Motor neuron (in vitro differentiated cells): Measurements from ENCODE around the gene ADGB. TPM values are rescaled to one million over a fixed set of nuclear protein-coding genes. Genes with fewer than 3 reads are reported as not detected.

Experiments
- ATAC-seq, 8 experiments: fragments of 200-7000 bp; cut with Tn5 transposase; replicated peaks in 6 of 8; 2 replicates each; pipeline ENCODE4 v1.8.0; 2021; ENCODE audit warnings: mild to moderate bottlenecking in 8 of 8, moderate library complexity in 8 of 8
- H3K27ac ChIP-seq, 2 donors: fragments of 250-450 bp; sonication (Bioruptor Pico); 2 replicates each; pipeline ENCODE4 v1.9.0; 2021; ENCODE audit warnings: antibody characterized with exemption in 2 of 2, mild to moderate bottlenecking in 2 of 2, moderate library complexity in 1 of 2
- H3K4me1 ChIP-seq, 2 donors: fragments of 250-450 bp; sonication (Bioruptor Pico); replicated peaks in 1 of 2; 2 replicates each; pipeline ENCODE4 v1.6.1; 2021; ENCODE audit warnings: antibody characterized with exemption in 2 of 2, mild to moderate bottlenecking in 2 of 2, moderate library complexity in 1 of 2
- H3K4me3 ChIP-seq, 5 donors: fragments of 250-450 bp; sonication (Bioruptor Pico); 2 replicates each; pipeline ENCODE4 v1.9.0; 2021; ENCODE audit warnings: antibody characterized with exemption in 5 of 5, mild to moderate bottlenecking in 5 of 5, moderate library complexity in 4 of 5
- WGBS, 10 experiments: fragments of 450-650 bp; shearing (Covaris generic); methylation state at CpG; one replicate each; pipeline ENCODE4 v1.0.0; 2022; 5-methylcytosine and 5-hydroxymethylcytosine counted together
- in situ Hi-C, 9 experiments: fragments of 400-800 bp; cut with MboI; loops; one replicate each; pipeline ENCODE4 v1.15.0; 2021; ENCODE audit warnings: low sequenced_read_pairs in 9 of 9, low pct_unique_long_range_greater_than_20kb in 2 of 9; ENCODE audit not compliant: unreplicated experiment in 9 of 9
- total RNA-seq, 8 experiments: library from RNA; unstranded; fragments of 300-600 nt; gene quantifications; 2 replicates each; pipeline versions ENCODE4 v1.2.3 to v1.2.4, GENCODE V29; 2022

The ADGB gene
- total RNA-seq, 8 experiments from 2014 or later: 0.05 to 2.9 (median 0.27) TPM; not detected in 1

GRCh38 chr6:146701632-146702031 is 102.9 kb downstream of the ADGB start:
- no peaks in the 10 kb centered on the region for H3K4me1 ChIP-seq
- WGBS, 10 experiments: 17 to 100% (median 65%) methylated on average over 1 to 2 of the region's 2 CpGs; no CpG with 5 or more reads in 1 of the 10 experiments
- in situ Hi-C loops: loop anchor here in 1 of 9 experiments (25.0 kb wide), 1 partner anchor 664 kb away; the partner anchor contains the start of gene GRM1
- ATAC-seq: no peak
- H3K4me3 ChIP-seq: no peak overlapping the region
- H3K27ac ChIP-seq: no peak overlapping the region

- Histone ChIP-seq H3K4me3 (no peak overlapping the region), H3K27ac (no peak overlapping the region), H3K4me1 (no peaks in the 10 kb centered on the region)
- WGBS, 10 experiments: 0 to 57% (median 20%) methylated on average over 1 to 2 of the region's 2 CpGs; no CpG with 5 or more reads in 1 of the 10 experiments
- no peak for ATAC-seq
- in situ Hi-C loops: loop anchor here in 1 of 9 experiments (25.0 kb wide), 1 partner anchor 672 kb away; the partner anchor contains the start of gene GRM1
Measured at GRCh38 chr6:146709036-146709622, 110.4 kb downstream of the ADGB start.

GRCh38 chr6:146719387-146719786 is 120.6 kb downstream of the ADGB start:
- peak in 1 of 8 experiments; percentile 27 for ATAC-seq
- no peaks in the 10 kb centered on the region for H3K4me1 ChIP-seq
- in situ Hi-C loops: loop anchor here in 1 of 9 experiments (25.0 kb wide), 1 partner anchor 682 kb away; the partner anchor contains the start of gene GRM1
- 17 to 93% (median 54%) methylated on average over 1 to 4 of the region's 4 CpGs; no CpG with 5 or more reads in 3 of the 10 experiments for WGBS, 10 experiments
- H3K27ac ChIP-seq: no peak overlapping the region
- H3K4me3 ChIP-seq: no peak overlapping the region

GRCh38 chr6:146739696-146740095 is 140.9 kb downstream of the ADGB start:
- H3K27ac ChIP-seq: no peak overlapping the region
- in situ Hi-C loops: no loop called here
- no peak for ATAC-seq
- no peak overlapping the region for H3K4me3 ChIP-seq
- 0 to 100% (median 41%) methylated on average over 1 to 3 of the region's 3 CpGs for WGBS, 10 experiments
- no peaks in the 10 kb centered on the region for H3K4me1 ChIP-seq

GRCh38 chr6:146741609-146742008 is 142.8 kb downstream of the ADGB start:
- in situ Hi-C loops: no loop called here
- Histone ChIP-seq H3K27ac (no peak overlapping the region), H3K4me1 (no peaks in the 10 kb centered on the region), H3K4me3 (no peak overlapping the region)
- no peak for ATAC-seq

GRCh38 chr6:146753306-146753705 is 154.5 kb downstream of the ADGB start:
- no peaks in the 10 kb centered on the region for H3K4me1 ChIP-seq
- 41 to 93% (median 77%) methylated on average over 2 of the region's 2 CpGs for whole genome bisulfite sequencing, 10 experiments
- no peak overlapping the region for H3K27ac ChIP-seq
- in situ Hi-C loops: no loop called here
- ATAC-seq: no peak
- H3K4me3 ChIP-seq: no peak overlapping the region

GRCh38 chr6:146767632-146768031 is 168.9 kb downstream of the ADGB start:
- in situ Hi-C loops: no loop called here
- ATAC-seq: no peak
- Histone ChIP-seq H3K4me3 (no peak overlapping the region), H3K27ac (no peak overlapping the region), H3K4me1 (no peaks in the 10 kb centered on the region)
- WGBS, 10 experiments: 78 to 100% (median 92%) methylated on average over 1 of the region's 1 CpG; no CpG with 5 or more reads in 6 of the 10 experiments

- no peak overlapping the region for H3K27ac ChIP-seq
- H3K4me3 ChIP-seq: no peak overlapping the region
- H3K4me1 ChIP-seq: no peaks in the 10 kb centered on the region
- in situ Hi-C loops: no loop called here
- no peak for ATAC-seq
- 50 to 100% (median 86%) methylated on average over 2 of the region's 2 CpGs; no CpG with 5 or more reads in 3 of the 10 experiments for WGBS, 10 experiments
Measured at GRCh38 chr6:146768722-146769121, 169.9 kb downstream of the ADGB start.

- Histone ChIP-seq H3K27ac (no peak overlapping the region), H3K4me1 (no peaks in the 10 kb centered on the region), H3K4me3 (no peak overlapping the region)
- in situ Hi-C loops: no loop called here
- ATAC-seq: no peak
- 60 to 97% (median 84%) methylated on average over 1 to 12 of the region's 13 CpGs for WGBS, 10 experiments
Measured at GRCh38 chr6:146770275-146770964, 171.6 kb downstream of the ADGB start.

- in situ Hi-C loops: no loop called here
- Histone ChIP-seq H3K4me3 (no peak overlapping the region), H3K4me1 (no peaks in the 10 kb centered on the region), H3K27ac (no peak overlapping the region)
- ATAC-seq: peak in 2 of 8 experiments; percentile 55 to 97
- WGBS, 10 experiments: 51 to 100% (median 87%) methylated on average over 1 to 10 of the region's 14 CpGs
Measured at GRCh38 chr6:146770965-146771735, 172.4 kb downstream of the ADGB start.

- H3K27ac ChIP-seq: no peak overlapping the region
- no peaks in the 10 kb centered on the region for H3K4me1 ChIP-seq
- H3K4me3 ChIP-seq: no peak overlapping the region
- in situ Hi-C loops: no loop called here
- ATAC-seq: peak in 1 of 8 experiments; percentile 34
Measured at GRCh38 chr6:146775220-146775619, 176.4 kb downstream of the ADGB start.

- no peaks in the 10 kb centered on the region for H3K4me1 ChIP-seq
- H3K4me3 ChIP-seq: no peak overlapping the region
- no peak for ATAC-seq
- no peak overlapping the region for H3K27ac ChIP-seq
- in situ Hi-C loops: no loop called here
- 6 to 100% (median 83%) methylated on average over 1 to 3 of the region's 3 CpGs; no CpG with 5 or more reads in 1 of the 10 experiments for WGBS, 10 experiments
Measured at GRCh38 chr6:146781836-146782235, 183.1 kb downstream of the ADGB start.

- in situ Hi-C loops: no loop called here
- WGBS, 10 experiments: 5 to 100% (median 68%) methylated on average over 1 to 4 of the region's 5 CpGs; no CpG with 5 or more reads in 1 of the 10 experiments
- ATAC-seq: peak in 7 of 8 experiments; percentile 52 to 94 (median 70)
Measured at GRCh38 chr6:146785001-146785585, 186.3 kb downstream of the ADGB start.

More at GRCh38 chr6:146785001-146785585, 186.3 kb downstream of the ADGB start:
- Histone ChIP-seq H3K4me1 (no peaks in the 10 kb centered on the region), H3K27ac (no peak overlapping the region), H3K4me3 (no peak overlapping the region)
